ENCODE measurements around the gene MACROD2. TPM values are rescaled to one million over a fixed set of nuclear protein-coding genes. Genes with fewer than 3 reads are reported as not detected.

MACROD2 gene
- total and polyA plus RNA-seq, 4 donors, result 13.0 to 67.1 (median 20.7) TPM

DNA sequence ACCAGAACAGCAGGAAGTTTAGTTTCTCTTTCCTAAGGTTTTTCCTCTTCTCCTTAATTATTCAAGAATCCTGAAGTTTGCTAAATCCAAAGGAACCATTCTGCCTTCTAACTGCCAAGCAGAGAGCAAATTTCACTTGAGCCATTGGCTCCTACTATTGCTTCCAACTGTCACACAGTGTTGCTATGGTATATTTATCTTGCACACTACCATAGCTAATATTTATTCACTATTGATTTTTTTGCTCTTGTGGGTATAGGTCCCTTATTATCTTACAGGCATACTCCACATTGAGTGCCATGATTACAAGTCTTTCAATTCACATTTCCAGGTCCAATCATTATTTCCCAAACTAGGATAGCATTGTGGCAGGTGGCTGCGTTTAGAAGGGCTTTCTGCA, 608.8 kb downstream of the MACROD2 start:
- Histone ChIP-seq H3K9me3 (ENCODE audit: control insufficient read depth in 4 of 4, insufficient read depth in 3 of 4, low read length in 3 of 4) (no peaks in the 10 kb centered on the region), H3K27ac (ENCODE audit: low read depth in 1 of 2, low read length in 1 of 2) (no peak overlapping the region), H3K9ac (ENCODE audit: insufficient read depth in 1 of 2, low read length in 2 of 2) (no peak overlapping the region), H3K4me3 (no peak overlapping the region), H3K4me1 (ENCODE audit: control insufficient read depth in 5 of 5, insufficient read depth in 5 of 5, low read length in 5 of 5) (no peaks in the 10 kb centered on the region), H3K27me3 (ENCODE audit: control insufficient read depth in 3 of 3, insufficient read depth in 3 of 3, low read length in 2 of 3) (no peaks in the 10 kb centered on the region), H3K36me3 (ENCODE audit: control insufficient read depth in 4 of 4, insufficient read depth in 4 of 4, low read length in 4 of 4) (no peaks in the 10 kb centered on the region)
- 84 to 93% methylated on average over 1 of the region's 1 CpG for WGBS, 2 donors
- no peak for ATAC-seq (ENCODE audit: insufficient read depth, low FRiP score)
- no peak for DNase-seq
- TF ChIP-seq, protein P1, sequence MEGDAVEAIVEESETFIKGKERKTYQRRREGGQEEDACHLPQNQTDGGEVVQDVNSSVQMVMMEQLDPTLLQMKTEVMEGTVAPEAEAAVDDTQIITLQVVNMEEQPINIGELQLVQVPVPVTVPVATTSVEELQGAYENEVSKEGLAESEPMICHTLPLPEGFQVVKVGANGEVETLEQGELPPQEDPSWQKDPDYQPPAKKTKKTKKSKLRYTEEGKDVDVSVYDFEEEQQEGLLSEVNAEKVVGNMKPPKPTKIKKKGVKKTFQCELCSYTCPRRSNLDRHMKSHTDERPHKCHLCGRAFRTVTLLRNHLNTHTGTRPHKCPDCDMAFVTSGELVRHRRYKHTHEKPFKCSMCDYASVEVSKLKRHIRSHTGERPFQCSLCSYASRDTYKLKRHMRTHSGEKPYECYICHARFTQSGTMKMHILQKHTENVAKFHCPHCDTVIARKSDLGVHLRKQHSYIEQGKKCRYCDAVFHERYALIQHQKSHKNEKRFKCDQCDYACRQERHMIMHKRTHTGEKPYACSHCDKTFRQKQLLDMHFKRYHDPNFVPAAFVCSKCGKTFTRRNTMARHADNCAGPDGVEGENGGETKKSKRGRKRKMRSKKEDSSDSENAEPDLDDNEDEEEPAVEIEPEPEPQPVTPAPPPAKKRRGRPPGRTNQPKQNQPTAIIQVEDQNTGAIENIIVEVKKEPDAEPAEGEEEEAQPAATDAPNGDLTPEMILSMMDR (IDR thresholded peaks at IDR 0.05; ENCODE audit: control extremely low read depth, extremely low read depth), result no peak

DNA sequence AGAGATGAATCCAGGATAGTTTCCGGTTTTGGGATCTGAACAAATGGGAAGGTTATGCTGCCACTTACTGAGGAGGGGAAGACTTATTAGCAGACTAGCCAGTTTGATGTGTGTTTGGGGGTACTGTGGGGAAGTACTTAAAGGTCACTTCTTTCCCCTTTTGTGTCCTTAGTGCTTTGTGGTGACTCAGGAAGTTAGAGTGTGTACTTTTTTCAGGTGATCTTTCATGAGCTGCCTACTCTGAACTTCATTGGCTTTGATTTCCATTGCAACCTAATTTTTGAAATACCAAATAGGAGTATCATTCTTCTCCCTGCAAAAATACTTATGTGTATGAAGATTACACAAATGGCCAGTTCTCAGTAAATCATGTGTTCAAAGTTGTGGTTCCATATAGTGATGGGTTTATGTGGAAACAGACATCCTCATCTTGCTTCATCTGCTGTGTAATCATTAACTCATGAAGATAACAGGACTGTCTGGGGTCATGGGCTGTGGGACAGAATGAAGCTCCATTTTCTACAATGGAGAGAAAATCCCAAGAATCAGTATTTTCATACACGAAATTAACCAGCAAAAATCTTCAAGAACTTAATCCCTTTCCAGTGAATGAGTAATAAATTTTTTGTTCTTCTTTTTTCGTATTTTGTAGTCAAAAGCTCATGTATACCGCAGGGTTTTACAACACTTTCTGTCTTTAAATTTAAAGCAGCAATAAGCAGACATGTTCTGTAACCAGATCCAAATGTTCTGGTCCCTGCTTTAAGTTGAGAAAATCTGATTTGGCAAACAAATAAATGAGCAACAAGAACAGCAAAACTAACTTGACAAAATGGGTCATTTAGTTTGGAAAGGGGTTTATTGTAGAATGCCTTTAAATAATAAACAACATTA, 614.3 kb downstream of the MACROD2 start:
- Histone ChIP-seq H3K9ac (ENCODE audit: insufficient read depth in 1 of 2, low read length in 2 of 2) (no peak overlapping the region), H3K9me3 (ENCODE audit: control insufficient read depth in 4 of 4, insufficient read depth in 3 of 4, low read length in 3 of 4) (no peaks in the 10 kb centered on the region), H3K4me1 (ENCODE audit: control insufficient read depth in 5 of 5, insufficient read depth in 5 of 5, low read length in 5 of 5) (no peaks in the 10 kb centered on the region), H3K4me3 (no peak overlapping the region), H3K27me3 (ENCODE audit: control insufficient read depth in 3 of 3, insufficient read depth in 3 of 3, low read length in 2 of 3) (no peaks in the 10 kb centered on the region), H3K36me3 (ENCODE audit: control insufficient read depth in 4 of 4, insufficient read depth in 4 of 4, low read length in 4 of 4) (no peaks in the 10 kb centered on the region), H3K27ac (ENCODE audit: low read depth in 1 of 2, low read length in 1 of 2) (no peak overlapping the region)
- ATAC-seq (ENCODE audit: insufficient read depth, low FRiP score), result no peak
- TF ChIP-seq, protein P1 (IDR thresholded peaks at IDR 0.05; ENCODE audit: control extremely low read depth, extremely low read depth), result no peak
- WGBS, 2 donors, result 79 to 89% methylated on average over 4 of the region's 4 CpGs
- no peak for DNase-seq

DNA sequence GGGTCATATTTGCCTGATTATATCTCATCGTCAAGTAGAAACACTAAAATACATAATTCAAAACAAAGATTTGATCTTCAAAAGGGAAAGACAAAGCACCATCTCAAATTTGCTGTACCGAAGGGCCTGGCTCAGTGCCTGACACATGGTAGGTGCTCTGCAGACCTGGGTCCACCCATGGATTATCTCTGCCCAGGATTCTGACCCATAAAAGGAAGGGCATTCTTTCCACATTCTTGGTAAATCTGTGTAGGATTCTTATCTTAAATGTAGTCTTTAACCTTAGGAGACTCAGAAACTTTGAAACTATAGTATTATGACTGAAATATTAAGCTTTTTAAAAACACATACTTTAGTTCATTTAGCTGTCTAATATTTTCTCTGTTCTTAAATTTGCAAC, 616.2 kb downstream of the MACROD2 start:
- Histone ChIP-seq H3K27ac (ENCODE audit: low read depth in 1 of 2, low read length in 1 of 2) (no peak overlapping the region), H3K4me1 (ENCODE audit: control insufficient read depth in 5 of 5, insufficient read depth in 5 of 5, low read length in 5 of 5) (no peaks in the 10 kb centered on the region), H3K9ac (ENCODE audit: insufficient read depth in 1 of 2, low read length in 2 of 2) (no peak overlapping the region), H3K9me3 (ENCODE audit: control insufficient read depth in 4 of 4, insufficient read depth in 3 of 4, low read length in 3 of 4) (no peaks in the 10 kb centered on the region), H3K27me3 (ENCODE audit: control insufficient read depth in 3 of 3, insufficient read depth in 3 of 3, low read length in 2 of 3) (no peaks in the 10 kb centered on the region), H3K36me3 (ENCODE audit: control insufficient read depth in 4 of 4, insufficient read depth in 4 of 4, low read length in 4 of 4) (no peaks in the 10 kb centered on the region), H3K4me3 (no peak overlapping the region)
- WGBS, 2 donors, result 85 to 86% methylated on average over 2 of the region's 2 CpGs
- ATAC-seq (ENCODE audit: insufficient read depth, low FRiP score) (no peak), DNase-seq (no peak)
- TF ChIP-seq, protein P1 (IDR thresholded peaks at IDR 0.05; ENCODE audit: control extremely low read depth, extremely low read depth), result no peak

All from lung (tissue), 12 donors.